HG02884 (cell line): Measurements from ENCODE around the gene NDUFAF3.

Experiments used
- ATAC-seq: cut with Tn5 transposase; IDR thresholded peaks from one replicate; pipeline ENCODE4 v1.9.1; 2021; ENCODE audit warnings: mild to moderate bottlenecking, moderate library complexity; ENCODE audit not compliant: unreplicated experiment

Gene NDUFAF3

GRCh38 chr3:49053543-49053942 is 31.6 kb downstream of the NDUFAF3 start:
- ATAC-seq = no peak

- no peak for ATAC-seq
Measured at GRCh38 chr3:49054344-49054862, 32.5 kb downstream of the NDUFAF3 start.

GRCh38 chr3:49057268-49057667 is 35.3 kb downstream of the NDUFAF3 start:
- ATAC-seq = no peak

- no peak for ATAC-seq
Measured at GRCh38 chr3:49058011-49058410, 36.1 kb downstream of the NDUFAF3 start.
